Activated B cell treated with CpG ODN at 0.5 μM for 24 hours (primary cell): Measurements from ENCODE around the gene SLCO4A1. TPM values are rescaled to one million over a fixed set of nuclear protein-coding genes. Genes with fewer than 3 reads are reported as not detected.

Experiments used
- ATAC-seq: fragments of 200-7000 bp; cut with Tn5 transposase; one replicate; pipeline ENCODE4 v1.10.0; 2021; ENCODE audit warnings: low read depth, mild to moderate bottlenecking, moderate library complexity
- CTCF ChIA-PET: fragments of 350-600 bp; sonication (Branson Sonifier 250); formaldehyde crosslinking; loops from one replicate; lab custom pipeline; 2021; ENCODE audit warnings: antibody characterized with exemption; lab: Charles Lee
- POLR2A ChIA-PET: fragments of 350-600 bp; sonication (Branson Sonifier 250); formaldehyde crosslinking; loops from one replicate; lab custom pipeline; 2021; ENCODE audit warnings: antibody characterized with exemption; lab: Charles Lee
- DNase-seq: peaks from one replicate; pipeline ENCODE4 v3.0.0; 2022
- H3K27ac Mint-ChIP-seq: one replicate; pipeline ENCODE4 v1.8.0; 2020; ENCODE audit warnings: mixed read lengths
- H3K27me3 Mint-ChIP-seq: one replicate; pipeline ENCODE4 v1.8.0; 2021; ENCODE audit warnings: mixed read lengths
- H3K36me3 Mint-ChIP-seq: one replicate; pipeline ENCODE4 v1.8.0; 2021; ENCODE audit warnings: low read depth, mixed read lengths
- H3K4me1 Mint-ChIP-seq: one replicate; pipeline ENCODE4 v1.8.0; 2021; ENCODE audit warnings: mixed read lengths
- H3K4me3 Mint-ChIP-seq: one replicate; pipeline ENCODE4 v1.8.0; 2020; ENCODE audit warnings: mild to moderate bottlenecking, mixed read lengths
- H3K9me3 Mint-ChIP-seq: one replicate; pipeline ENCODE4 v1.8.0; 2020; ENCODE audit warnings: mixed read lengths
- intact Hi-C: fragments of 100-400 bp; cut with micrococcal nuclease; formaldehyde crosslinking; loops from one replicate; pipeline ENCODE4 v1.15.1; 2024
- total RNA-seq: library from RNA; stranded (reverse); gene quantifications from 2 replicates; pipeline ENCODE4 v1.2.3, GENCODE V29; 2022
- TF ChIP-seq, protein P1 (sequence below): fragments of 200-600 bp; IDR thresholded peaks from one replicate; pipeline ENCODE4 v1.8.0; 2022; ENCODE audit warnings: antibody characterized with exemption, mild to moderate bottlenecking

The SLCO4A1 gene
- total RNA-seq, 1 donor from 2014 or later, result 38.9 TPM

DNA sequence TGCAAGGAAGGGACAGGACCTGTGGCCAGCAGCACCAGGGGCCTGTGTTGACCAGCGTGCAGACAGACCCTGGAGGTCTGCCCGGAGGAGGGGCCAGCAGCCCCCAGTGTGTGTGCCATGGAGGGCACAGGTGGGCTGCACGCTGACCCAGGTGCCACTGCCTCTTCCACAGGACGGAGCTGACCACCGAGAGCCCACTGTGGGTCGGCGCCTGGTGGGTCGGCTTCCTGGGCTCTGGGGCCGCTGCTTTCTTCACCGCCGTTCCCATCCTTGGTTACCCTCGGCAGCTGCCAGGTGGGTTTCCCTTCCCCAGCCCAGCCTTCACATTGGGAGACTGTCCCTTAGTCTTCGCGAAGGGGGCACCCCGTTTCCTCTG lies 17.9 kb downstream of the SLCO4A1 start:
- peaks cover 11% of the 10 kb centered on the region for H3K4me1 Mint-ChIP-seq
- POLR2A ChIA-PET, result no interaction called here
- H3K9me3 Mint-ChIP-seq, result no peaks in the 10 kb centered on the region
- no peaks in the 10 kb centered on the region for H3K27me3 Mint-ChIP-seq
- DNase-seq (no peak), ATAC-seq (no peak)
- H3K36me3 Mint-ChIP-seq, result peaks cover 29% of the 10 kb centered on the region
- intact Hi-C loops, result no loop called here
- CTCF ChIA-PET, result no interaction called here
- no peak overlapping the region for H3K4me3 Mint-ChIP-seq
- TF ChIP-seq, protein P1, sequence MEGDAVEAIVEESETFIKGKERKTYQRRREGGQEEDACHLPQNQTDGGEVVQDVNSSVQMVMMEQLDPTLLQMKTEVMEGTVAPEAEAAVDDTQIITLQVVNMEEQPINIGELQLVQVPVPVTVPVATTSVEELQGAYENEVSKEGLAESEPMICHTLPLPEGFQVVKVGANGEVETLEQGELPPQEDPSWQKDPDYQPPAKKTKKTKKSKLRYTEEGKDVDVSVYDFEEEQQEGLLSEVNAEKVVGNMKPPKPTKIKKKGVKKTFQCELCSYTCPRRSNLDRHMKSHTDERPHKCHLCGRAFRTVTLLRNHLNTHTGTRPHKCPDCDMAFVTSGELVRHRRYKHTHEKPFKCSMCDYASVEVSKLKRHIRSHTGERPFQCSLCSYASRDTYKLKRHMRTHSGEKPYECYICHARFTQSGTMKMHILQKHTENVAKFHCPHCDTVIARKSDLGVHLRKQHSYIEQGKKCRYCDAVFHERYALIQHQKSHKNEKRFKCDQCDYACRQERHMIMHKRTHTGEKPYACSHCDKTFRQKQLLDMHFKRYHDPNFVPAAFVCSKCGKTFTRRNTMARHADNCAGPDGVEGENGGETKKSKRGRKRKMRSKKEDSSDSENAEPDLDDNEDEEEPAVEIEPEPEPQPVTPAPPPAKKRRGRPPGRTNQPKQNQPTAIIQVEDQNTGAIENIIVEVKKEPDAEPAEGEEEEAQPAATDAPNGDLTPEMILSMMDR, result no peak
- H3K27ac Mint-ChIP-seq, result no peak overlapping the region

DNA sequence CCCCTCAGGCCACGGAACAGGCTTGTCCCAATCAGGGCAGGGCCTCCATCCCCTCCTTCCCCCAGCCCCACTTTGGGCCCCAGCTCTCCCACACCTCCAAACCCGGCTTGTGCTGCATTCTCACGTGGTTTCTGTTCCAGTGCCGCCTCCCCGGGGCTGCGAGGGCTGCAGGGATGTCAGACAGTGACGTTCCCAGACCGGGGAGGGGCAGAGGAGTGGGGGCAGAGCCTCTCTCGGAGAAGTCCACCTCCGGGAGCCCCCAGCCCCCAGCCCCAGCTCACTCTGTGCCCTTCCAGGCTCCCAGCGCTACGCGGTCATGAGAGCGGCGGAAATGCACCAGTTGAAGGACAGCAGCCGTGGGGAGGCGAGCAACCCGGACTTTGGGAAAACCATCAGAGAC lies 18.5 kb downstream of the SLCO4A1 start:
- Mint-ChIP-seq H3K36me3 (peaks cover 29% of the 10 kb centered on the region), H3K4me3 (no peak overlapping the region), H3K27me3 (no peaks in the 10 kb centered on the region), H3K27ac (no peak overlapping the region), H3K9me3 (no peaks in the 10 kb centered on the region), H3K4me1 (peaks cover 7% of the 10 kb centered on the region)
- CTCF ChIA-PET, result no interaction called here
- TF ChIP-seq, protein P1, result no peak
- DNase-seq (no peak), ATAC-seq (no peak)
- POLR2A ChIA-PET, result no interaction called here
- intact Hi-C loops, result no loop called here

DNA sequence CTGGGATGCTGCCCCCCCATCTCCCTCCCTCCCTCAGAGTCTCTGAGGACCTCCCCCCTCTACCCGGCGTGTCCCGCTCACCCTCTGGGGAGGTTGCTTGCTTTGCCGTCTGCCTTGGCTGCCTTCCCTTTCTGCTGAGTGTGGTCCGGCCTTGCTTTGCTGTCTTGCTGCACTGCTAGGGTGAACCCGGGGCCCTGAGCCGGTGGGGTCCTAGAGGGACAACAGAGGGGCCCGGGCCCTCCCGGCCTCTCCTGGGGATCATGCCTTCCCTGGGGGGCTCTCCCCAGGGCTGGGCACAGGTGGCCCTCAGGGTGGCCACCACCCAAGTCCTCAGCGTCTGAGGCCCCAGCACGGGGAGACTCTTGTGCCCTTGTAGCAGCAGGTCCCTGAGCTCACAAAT lies 19.3 kb downstream of the SLCO4A1 start:
- no peaks in the 10 kb centered on the region for H3K27me3 Mint-ChIP-seq
- H3K27ac Mint-ChIP-seq, result no peak overlapping the region
- ATAC-seq, result no peak
- CTCF ChIA-PET, result no interaction called here
- POLR2A ChIA-PET, result interaction anchor here (1.0 kb wide), 1 partner anchor 10 kb away, joined by 3 read pairs; no protein-coding TSS in a partner anchor
- intact Hi-C loops, result no loop called here
- DNase-seq, result no peak
- peaks cover 3% of the 10 kb centered on the region for H3K4me1 Mint-ChIP-seq
- TF ChIP-seq, protein P1, result no peak
- H3K4me3 Mint-ChIP-seq, result no peak overlapping the region
- H3K36me3 Mint-ChIP-seq, result peaks cover 29% of the 10 kb centered on the region
- no peaks in the 10 kb centered on the region for H3K9me3 Mint-ChIP-seq

DNA sequence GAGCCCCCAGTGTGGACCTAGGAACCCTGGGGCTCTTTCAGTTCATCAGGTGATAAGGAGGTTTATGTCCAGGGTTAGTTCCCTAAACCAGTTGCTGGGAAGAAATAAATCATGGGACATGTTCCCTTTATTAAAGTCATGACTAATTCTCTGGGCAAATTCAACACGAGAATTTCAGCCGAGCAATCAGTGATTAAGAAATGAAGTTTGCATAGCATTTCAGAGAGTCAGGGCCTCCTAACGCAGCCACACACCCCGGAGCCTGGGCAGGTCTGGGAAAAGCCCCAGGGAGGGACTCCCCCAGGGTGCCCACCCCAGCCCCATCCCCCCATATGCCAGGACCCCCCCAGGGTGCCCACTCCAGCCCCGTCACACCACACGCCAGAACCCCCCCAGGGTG lies 20.1 kb downstream of the SLCO4A1 start:
- H3K4me3 Mint-ChIP-seq, result no peak overlapping the region
- CTCF ChIA-PET, result no interaction called here
- peaks cover 3% of the 10 kb centered on the region for H3K4me1 Mint-ChIP-seq
- no peaks in the 10 kb centered on the region for H3K9me3 Mint-ChIP-seq
- intact Hi-C loops, result no loop called here
- TF ChIP-seq, protein P1, result no peak
- POLR2A ChIA-PET, result interaction anchor here (1.0 kb wide), 1 partner anchor 11 kb away, joined by 3 read pairs; no protein-coding TSS in a partner anchor
- ATAC-seq, result no peak
- H3K27ac Mint-ChIP-seq, result no peak overlapping the region
- H3K27me3 Mint-ChIP-seq, result no peaks in the 10 kb centered on the region
- no peak for DNase-seq
- H3K36me3 Mint-ChIP-seq, result peaks cover 30% of the 10 kb centered on the region

DNA sequence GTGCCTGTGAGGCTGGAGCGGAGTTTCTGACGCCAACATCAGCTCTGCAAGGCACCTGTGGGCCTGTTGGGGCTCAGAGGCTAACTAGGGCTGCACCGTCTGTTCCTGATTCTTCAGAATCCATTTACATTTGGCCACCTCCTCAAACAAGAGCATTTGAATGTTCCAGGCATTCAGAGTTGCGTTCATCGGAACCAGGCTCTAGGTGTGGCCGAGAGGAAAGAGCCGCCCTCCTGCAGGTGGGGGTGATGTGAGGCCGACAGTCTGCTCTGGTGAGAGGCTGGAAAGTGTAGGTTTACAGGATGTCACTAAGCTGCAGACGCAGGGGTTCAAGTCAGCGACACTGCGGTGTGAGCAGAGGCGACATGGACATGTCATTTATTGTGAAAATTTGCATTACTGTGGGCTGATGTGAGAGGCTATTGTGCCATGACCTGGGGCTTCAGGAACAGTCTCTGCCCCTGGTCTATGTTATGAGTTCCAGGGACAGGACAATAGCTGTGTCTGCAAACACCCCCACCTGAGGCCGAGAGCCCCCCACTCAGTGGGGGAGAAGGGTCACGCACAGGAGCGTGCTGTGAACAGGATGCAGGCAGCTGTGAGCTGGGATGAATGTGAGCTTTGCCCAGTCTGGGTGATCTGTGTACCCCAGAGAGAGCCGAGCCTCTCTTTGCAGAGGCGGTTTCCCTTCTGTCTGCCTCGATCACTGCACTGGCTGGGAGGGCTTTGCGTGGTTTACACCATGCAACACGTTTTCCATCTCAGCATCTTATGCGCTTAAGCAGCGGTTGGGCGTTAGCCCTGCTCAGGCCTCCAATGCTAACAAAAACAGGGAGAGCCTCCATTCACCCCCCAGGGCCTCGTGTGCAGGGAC lies 21.1 kb downstream of the SLCO4A1 start:
- no peak for ATAC-seq
- peaks cover 3% of the 10 kb centered on the region for H3K4me1 Mint-ChIP-seq
- DNase-seq, result no peak
- H3K36me3 Mint-ChIP-seq, result peaks cover 34% of the 10 kb centered on the region
- no peak overlapping the region for H3K27ac Mint-ChIP-seq
- H3K9me3 Mint-ChIP-seq, result no peaks in the 10 kb centered on the region
- TF ChIP-seq, protein P1, result no peak
- ChIA-PET CTCF (no interaction called here), POLR2A (no interaction called here)
- intact Hi-C loops, result no loop called here
- H3K4me3 Mint-ChIP-seq, result no peak overlapping the region
- no peaks in the 10 kb centered on the region for H3K27me3 Mint-ChIP-seq
